K562 (cell line): ENCODE measurements around the gene ANKDD1A. TPM values are rescaled to one million over a fixed set of nuclear protein-coding genes. Genes with fewer than 3 reads are reported as not detected.

Experiments used
- ATAC-seq: fragments of 200-7000 bp; cut with Tn5 transposase; 3 replicates; pipeline ENCODE4 v1.9.1; 2020; ENCODE audit warnings: moderate library complexity
- BruUV-seq: library from RNA; stranded (reverse); fragments of 400-500 nt; replicated peaks from 2 replicates; lab custom pipeline; 2021; lab: Mats Ljungman, UMichigan
- CTCF ChIA-PET: fragments of 300-600 bp; formaldehyde crosslinking; extraction: SDS; loops from one replicate; lab custom pipeline; 2021; ENCODE audit warnings: low intra/inter-chr PET ratio; lab: Yijun Ruan, JAX
- POLR2A ChIA-PET: fragments of 300-600, 350-650 bp; sonication (Branson Sonifier 250); formaldehyde crosslinking; extraction: SDS; loops from one replicate; lab custom pipeline; 2021; ENCODE audit warnings: antibody characterized with exemption, inconsistent platforms; lab: Yijun Ruan, JAX
- DNase-seq, 4 experiments: peaks; one replicate each; pipeline versions ENCODE4 v3.0.0 to v3.0.0-alpha.2; 2011 to 2018; ENCODE audit warnings: low spot score in 3 of 4, mixed read lengths in 3 of 4; ENCODE audit errors: extremely low read depth in 1 of 4
- FAIRE-seq: peaks from 2 replicates; lab custom pipeline; 2011; peaks lifted over from hg19 to GRCh38; lab: Jason Lieb, UNC
- H2AFZ ChIP-seq: 2 replicates; pipeline ENCODE4 v1.6.0; 2011; ENCODE audit warnings: low read depth, low read length, control low read depth, inconsistent platforms
- H3K27ac ChIP-seq: fragments of 200-600 bp; 3 replicates; pipeline ENCODE4 v1.8.0; 2011; ENCODE audit warnings: low read depth, mild to moderate bottlenecking, control low read depth, inconsistent platforms, low read length, moderate library complexity, mixed read lengths; ENCODE audit errors: extremely low read depth
- H3K27me3 ChIP-seq, 2 experiments: fragments of 300-600 bp in 1 of 2; 2 replicates in 1 of 2; 3 replicates in 1 of 2; pipeline versions ENCODE4 v1.6.0 to v1.8.0; 2011; ENCODE audit warnings: inconsistent platforms in 2 of 2, low read length in 2 of 2, mild to moderate bottlenecking in 1 of 2, mixed read lengths in 1 of 2, moderate library complexity in 1 of 2; ENCODE audit not compliant: control insufficient read depth in 2 of 2, insufficient read depth in 2 of 2
- H3K36me3 ChIP-seq: fragments of 300-600 bp; 3 replicates; pipeline ENCODE4 v1.8.0; 2011; ENCODE audit warnings: mild to moderate bottlenecking, low read length, inconsistent platforms; ENCODE audit not compliant: control insufficient read depth, insufficient read depth
- H3K4me1 ChIP-seq, 2 experiments: fragments of 200-600 bp in 1 of 2; replicated peaks in 1 of 2; 2 replicates in 1 of 2; 3 replicates in 1 of 2; pipeline versions ENCODE4 v1.5.1 to v1.8.0; 2011; ENCODE audit warnings: inconsistent platforms in 2 of 2, low read length in 2 of 2, mild to moderate bottlenecking in 1 of 2, mixed read lengths in 1 of 2, moderate library complexity in 1 of 2; ENCODE audit not compliant: control insufficient read depth in 2 of 2, insufficient read depth in 2 of 2
- H3K4me2 ChIP-seq: 2 replicates; pipeline ENCODE4 v1.6.1; 2011; ENCODE audit warnings: low read length, control low read depth, inconsistent platforms, mixed read lengths; ENCODE audit not compliant: insufficient read depth
- H3K4me3 ChIP-seq: fragments of 200-600 bp; sonication (generic), shearing (Covaris generic); 2 replicates; pipeline ENCODE4 v1.5.1; 2016; ENCODE audit warnings: control low read depth, inconsistent platforms
- H3K79me2 ChIP-seq: fragments of 200-600 bp; 3 replicates; pipeline ENCODE4 v1.8.0; 2011; ENCODE audit warnings: low read length, inconsistent platforms; ENCODE audit not compliant: control insufficient read depth, insufficient read depth
- H3K9ac ChIP-seq, 2 experiments: 2 replicates each; pipeline versions ENCODE4 v1.6.0 to v1.6.1; 2011; ENCODE audit warnings: low read depth in 2 of 2, low read length in 2 of 2, control low read depth in 1 of 2, inconsistent platforms in 1 of 2, mild to moderate bottlenecking in 1 of 2, mixed read lengths in 1 of 2; ENCODE audit not compliant: insufficient read depth in 1 of 2
- H3K9me1 ChIP-seq: one replicate; pipeline ENCODE4 v1.6.0; 2011; ENCODE audit warnings: inconsistent platforms, mild to moderate bottlenecking, low read length, moderate library complexity; ENCODE audit not compliant: control insufficient read depth, insufficient read depth
- H3K9me3 ChIP-seq: replicated peaks from 2 replicates; pipeline ENCODE4 v1.5.1; 2011; ENCODE audit warnings: low read depth, low read length, inconsistent platforms; ENCODE audit not compliant: control insufficient read depth, insufficient read depth
- H4K20me1 ChIP-seq: replicated peaks from 2 replicates; pipeline ENCODE4 v1.6.1; 2011; ENCODE audit warnings: low read length, inconsistent platforms, mixed read lengths; ENCODE audit not compliant: control insufficient read depth, insufficient read depth
- COPS2 ChIP-seq: fragments of 450-650 bp; conservative IDR thresholded peaks from 2 replicates; pipeline ENCODE4 v1.6.1; 2016; ENCODE audit warnings: mild to moderate bottlenecking, moderate library complexity
- ERF ChIP-seq: fragments of 450-650 bp; formaldehyde crosslinking; IDR thresholded peaks from 2 replicates; pipeline ENCODE4 v1.4.0; 2020; ENCODE audit warnings: mild to moderate bottlenecking, mixed read lengths
- HIVEP1 ChIP-seq: fragments of 250-450 bp; sonication (Bioruptor Pico); IDR thresholded peaks from 2 replicates; pipeline ENCODE4 v1.4.0; 2020; ENCODE audit warnings: mild to moderate bottlenecking
- MED1 ChIP-seq: sonication (generic); formaldehyde crosslinking; IDR thresholded peaks from 2 replicates; pipeline ENCODE4 v1.8.1; 2023; ENCODE audit warnings: missing genetic modification reagents, borderline replicate concordance
- MYBL2 ChIP-seq, 2 experiments: fragments of 450-650 bp in 1 of 2; sonication (generic) in 1 of 2; formaldehyde crosslinking in 1 of 2; IDR thresholded peaks; 2 replicates each; pipeline versions ENCODE4 v1.6.1 to v1.8.1; 2017 to 2022; ENCODE audit warnings: borderline replicate concordance in 1 of 2, inconsistent platforms in 1 of 2, low read depth in 1 of 2, mild to moderate bottlenecking in 1 of 2, missing genetic modification reagents in 1 of 2, moderate library complexity in 1 of 2
- NFRKB ChIP-seq: fragments of 450-650 bp; IDR thresholded peaks from 2 replicates; pipeline ENCODE4 v1.6.1; 2016; ENCODE audit warnings: low read depth
- NFYB ChIP-seq: IDR thresholded peaks from 2 replicates; pipeline ENCODE4 v1.6.1; 2011; ENCODE audit warnings: mild to moderate bottlenecking, moderate library complexity; ENCODE audit not compliant: insufficient read length; ENCODE audit errors: extremely low read depth
- NR2C2 ChIP-seq, 2 experiments: fragments of 200-800 bp in 1 of 2; sonication (Bioruptor generic) in 1 of 2; sonication (generic) in 1 of 2; formaldehyde crosslinking in 1 of 2; IDR thresholded peaks; 2 replicates each; pipeline versions ENCODE4 v1.6.1 to v1.8.0; 2016 to 2022; ENCODE audit warnings: mild to moderate bottlenecking in 1 of 2, missing compliant biosample characterization in 1 of 2, missing genetic modification characterization in 1 of 2, missing genetic modification reagents in 1 of 2
- PTTG1 ChIP-seq: fragments of 450-650 bp; IDR thresholded peaks from 2 replicates; pipeline ENCODE4 v1.6.1; 2016; ENCODE audit warnings: low read depth, mild to moderate bottlenecking, missing genetic modification characterization, missing compliant biosample characterization
- RBBP5 ChIP-seq: fragments of 200-600 bp; sonication (generic); IDR thresholded peaks from 2 replicates; pipeline ENCODE4 v1.6.1; 2012; ENCODE audit warnings: borderline replicate concordance, mild to moderate bottlenecking, low read length, control low read depth, inconsistent platforms; ENCODE audit not compliant: insufficient read depth, poor library complexity, severe bottlenecking
- ZBTB8A ChIP-seq: fragments of 450-650 bp; IDR thresholded peaks from 2 replicates; pipeline ENCODE4 v1.6.1; 2018; ENCODE audit warnings: mild to moderate bottlenecking, moderate library complexity; ENCODE audit not compliant: partially characterized antibody
- ZNF263 ChIP-seq: sonication (generic); formaldehyde crosslinking; IDR thresholded peaks from 2 replicates; pipeline ENCODE4 v1.8.0; 2022; ENCODE audit warnings: mild to moderate bottlenecking, missing genetic modification reagents, borderline replicate concordance
- ZNF282 ChIP-seq: sonication (generic); formaldehyde crosslinking; IDR thresholded peaks from 2 replicates; pipeline ENCODE4 v1.8.1; 2023; ENCODE audit warnings: missing genetic modification reagents
- whole genome bisulfite sequencing: fragments of 100-300 bp; shearing (Covaris generic); methylation state at CpG from one replicate; pipeline ENCODE4 v1.1.6; 2016; ENCODE audit warnings: low coverage, mixed read lengths; ENCODE audit not compliant: insufficient coverage; ENCODE audit errors: missing lambda C conversion rate; 5-methylcytosine and 5-hydroxymethylcytosine counted together
- in situ Hi-C: fragments of 300-500 bp; cut with MboI; formaldehyde crosslinking; loops from 4 replicates; pipeline ENCODE4 v1.15.0; 2018; ENCODE audit warnings: inconsistent platforms, mixed read lengths
- intact Hi-C: fragments of 100-400 bp; cut with micrococcal nuclease; formaldehyde crosslinking; loops from 2 replicates; pipeline ENCODE4 v1.14.2; 2022
- polyA plus RNA-seq, 8 experiments: library from polyadenylated mRNA; depleted of rRNA in 4 of 8; stranded (reverse) in 5 of 8; unstranded in 3 of 8; fragments of >200 nt; fragmentation: Nextera tagmentation in 2 of 8; fragmentation: Illumina TruSeq in 1 of 8; extraction: Ambion mirVana in 2 of 8; extraction: Trizol in 1 of 8; gene quantifications; 2 replicates each; pipeline versions ENCODE4 v1.2.1 to v1.2.3, GENCODE V29; 2011 to 2014; ENCODE audit warnings: inconsistent platforms in 1 of 8, missing spikeins in 1 of 8
- total RNA-seq, 7 experiments: library from RNA; depleted of rRNA in 6 of 7; stranded (reverse); fragments of >200 nt in 6 of 7; fragmentation: Illumina TruSeq in 2 of 7; extraction: Trizol in 2 of 7; gene quantifications; 2 replicates each; pipeline versions ENCODE4 v1.2.1 to v1.2.3, GENCODE V29; 2011 to 2021; ENCODE audit warnings: low replicate concordance in 1 of 7
- TF ChIP-seq, protein P1 (sequence below): fragments of 250-450 bp; sonication (Bioruptor Pico); IDR thresholded peaks from 2 replicates; pipeline ENCODE4 v1.9.0; 2021; ENCODE audit warnings: mild to moderate bottlenecking
- TF ChIP-seq, protein P2 (sequence below): sonication (generic); formaldehyde crosslinking; IDR thresholded peaks from 2 replicates; pipeline ENCODE4 v1.8.1; 2023; ENCODE audit warnings: mild to moderate bottlenecking, missing genetic modification reagents
- TF ChIP-seq, protein P3 (sequence below), 2 experiments: fragments of 450-650 bp; conservative IDR thresholded peaks; 2 replicates each; pipeline ENCODE4 v1.6.1; 2017; ENCODE audit warnings: mild to moderate bottlenecking in 2 of 2, moderate library complexity in 2 of 2

Gene ANKDD1A
- total and polyA plus RNA-seq, 9 of the 15 experiments (the other 6 are each of a cell fraction or from before 2014, with no cell fraction given), result 0.08 to 0.80 (median 0.43) TPM

DNA sequence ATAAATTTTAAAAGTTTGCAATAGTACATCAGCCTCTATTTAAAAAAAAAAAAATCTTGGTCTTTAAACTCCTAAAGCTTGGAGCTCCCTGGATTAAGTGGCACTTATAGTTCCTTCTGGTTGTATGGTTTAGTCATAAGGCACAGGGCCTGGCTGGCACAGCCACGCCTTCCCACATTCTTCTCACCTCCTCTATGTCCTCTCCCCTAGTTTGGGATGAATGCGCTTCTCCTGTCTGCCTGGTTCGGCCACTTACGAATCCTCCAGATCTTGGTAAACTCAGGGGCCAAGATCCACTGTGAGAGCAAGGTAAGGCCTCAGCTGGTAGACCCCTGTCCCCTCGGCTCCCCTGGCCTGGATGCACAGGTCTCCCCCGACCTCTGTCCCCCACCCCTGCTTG lies 10.0 kb downstream of the ANKDD1A start (continued):
- TF ChIP-seq ZNF282 (CRISPR knock-in tag) (no peak), PTTG1 (tag) (no peak), ZNF263 (no peak), RBBP5 (no peak), NFYB (no peak), ERF (CRISPR knock-in tag) (no peak), ZBTB8A (no peak), COPS2 (no peak)
- TF ChIP-seq, protein P1, sequence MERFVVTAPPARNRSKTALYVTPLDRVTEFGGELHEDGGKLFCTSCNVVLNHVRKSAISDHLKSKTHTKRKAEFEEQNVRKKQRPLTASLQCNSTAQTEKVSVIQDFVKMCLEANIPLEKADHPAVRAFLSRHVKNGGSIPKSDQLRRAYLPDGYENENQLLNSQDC (CRISPR knock-in tag), result no peak

DNA sequence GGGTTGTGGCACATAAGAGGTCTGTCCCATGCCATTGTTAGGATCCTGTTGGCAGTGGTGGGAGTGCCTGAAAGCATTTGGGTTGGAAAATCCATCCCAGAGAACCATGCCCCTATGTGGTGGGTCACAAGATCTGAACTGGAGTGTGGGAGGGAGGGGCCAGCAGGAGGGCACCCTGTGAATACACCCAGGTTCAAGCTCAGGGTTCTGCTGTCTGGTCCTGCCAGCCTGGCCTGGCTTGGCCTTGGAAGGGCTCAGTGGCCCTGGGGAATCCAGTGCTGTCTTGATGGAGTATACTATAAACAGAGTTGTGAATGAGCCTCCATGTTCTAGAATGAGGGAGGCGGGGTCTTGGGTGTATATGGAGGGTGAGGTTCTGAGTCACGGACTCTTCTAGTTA lies 11.8 kb downstream of the ANKDD1A start:
- intact Hi-C loops, result no loop called here
- ChIA-PET CTCF (no interaction called here), POLR2A (interaction anchor here (2.4 kb wide), 1 partner anchor 9 kb away, joined by 7 read pairs; no protein-coding TSS in a partner anchor)
- H3K79me2 ChIP-seq, result no peaks in the 10 kb centered on the region
- no peaks in the 10 kb centered on the region for H3K9me1 ChIP-seq
- no peak overlapping the region for H2AFZ ChIP-seq
- H3K4me1 ChIP-seq, result no peaks in the 10 kb centered on the region
- peaks cover 7% of the 10 kb centered on the region for H4K20me1 ChIP-seq
- ATAC-seq, result no peak
- no peaks in the 10 kb centered on the region for H3K9me3 ChIP-seq
- no peak for DNase-seq
- FAIRE-seq, result no peak
- H3K9ac ChIP-seq, result no peak overlapping the region
- no peaks in the 10 kb centered on the region for H3K36me3 ChIP-seq
- H3K27ac ChIP-seq, result no peak overlapping the region
- peaks cover 28 to 58% of the 10 kb centered on the region in 2 experiments for H3K27me3 ChIP-seq
- H3K4me3 ChIP-seq, result no peak overlapping the region
- BruUV-seq, result no TSS peak
- in situ Hi-C loops, result no loop called here
- no peak overlapping the region for H3K4me2 ChIP-seq
- 0% methylated on average over 2 of the region's 2 CpGs for WGBS
- TF ChIP-seq HIVEP1 (no peak), NFRKB (no peak), NR2C2 (CRISPR knock-in tag; IDR thresholded peaks at IDR 0.05) (no peak), NR2C2 (tag; IDR thresholded peaks at IDR 0.05) (no peak), MED1 (CRISPR knock-in tag) (no peak), MYBL2 (IDR thresholded peaks at IDR 0.05; ENCODE audit: low read depth) (no peak), MYBL2 (CRISPR knock-in tag; IDR thresholded peaks at IDR 0.05; ENCODE audit: borderline replicate concordance) (no peak)
- TF ChIP-seq, protein P2, sequence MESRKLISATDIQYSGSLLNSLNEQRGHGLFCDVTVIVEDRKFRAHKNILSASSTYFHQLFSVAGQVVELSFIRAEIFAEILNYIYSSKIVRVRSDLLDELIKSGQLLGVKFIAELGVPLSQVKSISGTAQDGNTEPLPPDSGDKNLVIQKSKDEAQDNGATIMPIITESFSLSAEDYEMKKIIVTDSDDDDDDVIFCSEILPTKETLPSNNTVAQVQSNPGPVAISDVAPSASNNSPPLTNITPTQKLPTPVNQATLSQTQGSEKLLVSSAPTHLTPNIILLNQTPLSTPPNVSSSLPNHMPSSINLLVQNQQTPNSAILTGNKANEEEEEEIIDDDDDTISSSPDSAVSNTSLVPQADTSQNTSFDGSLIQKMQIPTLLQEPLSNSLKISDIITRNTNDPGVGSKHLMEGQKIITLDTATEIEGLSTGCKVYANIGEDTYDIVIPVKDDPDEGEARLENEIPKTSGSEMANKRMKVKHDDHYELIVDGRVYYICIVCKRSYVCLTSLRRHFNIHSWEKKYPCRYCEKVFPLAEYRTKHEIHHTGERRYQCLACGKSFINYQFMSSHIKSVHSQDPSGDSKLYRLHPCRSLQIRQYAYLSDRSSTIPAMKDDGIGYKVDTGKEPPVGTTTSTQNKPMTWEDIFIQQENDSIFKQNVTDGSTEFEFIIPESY (CRISPR knock-in tag), result no peak
- TF ChIP-seq, protein P3, sequence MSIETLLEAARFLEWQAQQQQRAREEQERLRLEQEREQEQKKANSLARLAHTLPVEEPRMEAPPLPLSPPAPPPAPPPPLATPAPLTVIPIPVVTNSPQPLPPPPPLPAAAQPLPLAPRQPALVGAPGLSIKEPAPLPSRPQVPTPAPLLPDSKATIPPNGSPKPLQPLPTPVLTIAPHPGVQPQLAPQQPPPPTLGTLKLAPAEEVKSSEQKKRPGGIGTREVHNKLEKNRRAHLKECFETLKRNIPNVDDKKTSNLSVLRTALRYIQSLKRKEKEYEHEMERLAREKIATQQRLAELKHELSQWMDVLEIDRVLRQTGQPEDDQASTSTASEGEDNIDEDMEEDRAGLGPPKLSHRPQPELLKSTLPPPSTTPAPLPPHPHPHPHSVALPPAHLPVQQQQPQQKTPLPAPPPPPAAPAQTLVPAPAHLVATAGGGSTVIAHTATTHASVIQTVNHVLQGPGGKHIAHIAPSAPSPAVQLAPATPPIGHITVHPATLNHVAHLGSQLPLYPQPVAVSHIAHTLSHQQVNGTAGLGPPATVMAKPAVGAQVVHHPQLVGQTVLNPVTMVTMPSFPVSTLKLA (conservative IDR thresholded peaks at IDR 0.05), result no peak
